GM13976 (cell line): Measurements from ENCODE around the gene LRRC47.

ENCODE experiments used
- DNase-seq: peaks from one replicate; pipeline ENCODE4 v3.0.0; 2012; ENCODE audit warnings: low spot score
- CTCF ChIP-seq: IDR thresholded peaks from 2 replicates; pipeline ENCODE4 v1.5.1; 2012; ENCODE audit warnings: borderline replicate concordance, mild to moderate bottlenecking; ENCODE audit not compliant: insufficient read depth; ENCODE audit errors: extremely low read depth, missing control alignments, control extremely low read depth
- in situ Hi-C: fragments of 300-500 bp; cut with MboI; formaldehyde crosslinking; loops from one replicate; pipeline ENCODE4 v1.12.0; 2022; ENCODE audit warnings: low sequenced_read_pairs, mixed read lengths, inconsistent platforms; ENCODE audit not compliant: unreplicated experiment

LRRC47 gene

GRCh38 chr1:3770047-3770765, 26.1 kb downstream of the LRRC47 start:
- TF ChIP-seq CTCF, result no peak
- in situ Hi-C loops, result no loop called here
- no peak for DNase-seq

- no peak for DNase-seq
- no peak for TF ChIP-seq CTCF
- in situ Hi-C loops, result no loop called here
Observed at GRCh38 chr1:3768811-3769390, 27.4 kb downstream of the LRRC47 start.

GRCh38 chr1:3767328-3767925, 28.9 kb downstream of the LRRC47 start:
- in situ Hi-C loops, result no loop called here
- TF ChIP-seq CTCF, result no peak
- no peak for DNase-seq

GRCh38 chr1:3763351-3764125, 32.8 kb downstream of the LRRC47 start:
- in situ Hi-C loops, result no loop called here
- no peak for TF ChIP-seq CTCF
- no peak for DNase-seq

- in situ Hi-C loops, result no loop called here
- DNase-seq, result no peak
Observed at GRCh38 chr1:3762873-3763228, 33.4 kb downstream of the LRRC47 start.

More at GRCh38 chr1:3762873-3763228, 33.4 kb downstream of the LRRC47 start:
- TF ChIP-seq CTCF, result no peak
